NCI-H1092 (cell line): ENCODE data around the gene NPB.

Experiments used
- DNase-seq: peaks from one replicate; lab custom pipeline; 2025; lab: John Stamatoyannopoulos, UW

NPB gene

GRCh38 chr17:81902023-81902652, at the start of gene NPB:
Gene NPB, plus strand, starts transcription at chr17:81902238. Its CDS starts 40 bp downstream, at chr17:81902278.
- peak; percentile 33 for DNase-seq

- no peak for DNase-seq
These were observed 46.9 kb upstream of the NPB start for GRCh38 chr17:81854974-81855774.

- DNase-seq: no peak
These were observed 43.7 kb upstream of the NPB start for GRCh38 chr17:81858170-81858966.

DNA sequence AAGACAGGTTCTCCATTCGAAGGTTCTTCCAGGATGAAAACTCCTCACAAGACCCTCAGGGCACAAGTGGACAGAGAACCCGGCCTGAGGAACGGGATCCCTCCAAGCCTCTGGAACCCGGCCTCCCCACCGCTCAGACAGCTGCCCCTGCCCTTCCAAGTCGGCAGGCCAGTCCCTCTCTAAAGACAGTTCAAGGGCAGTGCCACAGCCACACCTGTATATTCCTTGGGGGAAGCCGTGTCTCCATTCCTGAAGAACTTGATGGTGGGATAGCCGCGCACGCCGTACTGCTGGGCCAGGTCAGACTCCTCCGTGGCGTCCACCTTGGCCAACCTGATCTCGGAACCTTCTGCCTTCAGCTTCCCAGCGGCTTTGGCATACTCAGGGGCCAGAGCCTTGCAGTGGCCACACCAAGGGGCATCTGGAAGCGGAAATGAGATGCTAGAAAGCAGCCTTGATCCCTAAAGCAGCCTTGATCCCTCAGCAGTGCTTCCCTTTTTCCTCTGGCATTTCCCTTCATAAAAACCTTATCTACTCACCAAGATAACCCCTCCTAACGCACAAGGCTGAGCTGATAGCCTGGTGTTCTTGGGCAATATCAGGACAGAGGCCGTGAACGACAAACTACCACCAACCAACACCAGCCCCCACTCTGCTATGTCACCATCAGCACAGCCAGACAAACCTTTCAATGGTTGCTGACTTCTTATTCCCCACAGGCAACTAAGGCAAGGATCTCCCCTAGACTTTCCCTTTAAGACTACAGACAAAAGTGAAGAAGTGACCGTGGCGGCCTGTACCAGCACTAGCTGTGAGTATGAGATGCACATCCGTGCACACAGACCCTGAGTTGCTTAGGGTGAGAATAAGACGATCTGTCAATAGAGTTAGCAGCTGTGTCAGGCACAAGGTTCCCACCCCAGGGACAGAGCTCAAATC, 42.8 kb upstream of the NPB start:
- no peak for DNase-seq

DNA sequence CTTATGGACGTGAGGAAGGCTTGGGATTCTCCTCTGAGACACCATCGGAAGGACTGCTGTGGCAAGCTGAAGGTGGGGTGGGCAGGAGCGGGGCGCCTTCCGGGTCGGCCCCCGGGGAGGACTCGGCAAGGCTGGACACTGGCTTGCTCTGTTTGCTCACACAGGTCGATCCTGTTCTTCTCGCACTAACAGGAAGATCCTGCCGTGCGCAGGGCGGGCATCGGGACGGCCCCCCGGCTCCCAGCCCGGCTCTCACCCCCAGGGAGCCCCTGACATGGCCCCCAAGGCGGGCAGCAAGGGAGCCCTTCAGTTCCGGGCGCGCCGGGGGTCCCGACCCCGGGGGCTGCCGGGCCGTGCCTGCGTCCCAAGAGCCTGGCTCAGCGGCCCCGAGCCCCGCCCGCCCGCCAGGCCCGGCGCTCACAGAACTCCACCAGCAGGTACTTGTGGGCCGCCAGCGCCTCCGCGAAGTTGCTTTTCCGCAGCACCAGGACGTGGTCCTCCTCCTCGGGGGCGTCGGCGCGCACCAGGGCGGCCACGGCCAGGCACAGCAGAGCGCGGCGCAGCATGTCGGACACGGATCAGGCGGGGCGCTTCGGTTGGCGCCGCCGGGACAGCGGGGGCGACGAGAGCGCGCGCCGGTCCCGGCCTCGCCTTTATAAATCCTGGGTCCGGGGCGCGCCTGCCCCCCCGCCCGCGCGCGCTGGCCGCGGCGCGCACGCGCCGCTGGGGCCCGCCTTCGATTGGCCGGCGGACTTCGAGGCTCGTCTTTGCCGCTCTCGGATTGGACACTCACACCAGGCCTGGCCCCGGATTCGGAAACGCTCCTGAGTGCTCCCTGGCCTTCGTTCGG, 41.9 kb upstream of the NPB start, which contains the start of gene P4HB:
TSS of gene P4HB (minus strand) at position 630 of the 850 bp plus-strand sequence. CDS start at position 566, 64 bp downstream.
- no peak for DNase-seq

GRCh38 chr17:81860756-81861568, 41.1 kb upstream of the NPB start:
- peak; percentile 100 for DNase-seq

- no peak for DNase-seq
These were observed 38.8 kb upstream of the NPB start for GRCh38 chr17:81863123-81863675.

GRCh38 chr17:81863833-81864768, 37.9 kb upstream of the NPB start:
- no peak for DNase-seq

DNA sequence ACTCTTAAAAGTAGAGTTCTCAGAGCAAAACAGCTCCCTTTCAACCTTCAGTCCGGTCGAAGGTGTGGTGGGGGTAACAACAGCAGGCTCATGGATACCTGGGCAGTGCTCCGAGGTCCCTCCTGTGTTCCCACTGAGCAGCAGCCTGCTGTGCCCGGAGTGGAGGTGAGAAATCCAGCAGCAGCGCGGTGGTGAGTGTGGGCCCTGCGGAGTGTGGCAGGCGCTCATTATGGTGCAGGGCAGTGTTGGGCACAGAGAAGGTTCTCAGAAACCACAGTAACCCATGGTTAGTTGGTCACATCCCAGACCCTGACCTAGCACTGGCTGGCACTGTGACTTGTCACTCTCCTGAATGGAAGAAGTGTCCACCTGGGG, 36.7 kb upstream of the NPB start:
- DNase-seq: no peak

GRCh38 chr17:81865733-81866439, 36.2 kb upstream of the NPB start:
- DNase-seq: no peak

GRCh38 chr17:81866440-81867169, 35.4 kb upstream of the NPB start:
- no peak for DNase-seq

DNA sequence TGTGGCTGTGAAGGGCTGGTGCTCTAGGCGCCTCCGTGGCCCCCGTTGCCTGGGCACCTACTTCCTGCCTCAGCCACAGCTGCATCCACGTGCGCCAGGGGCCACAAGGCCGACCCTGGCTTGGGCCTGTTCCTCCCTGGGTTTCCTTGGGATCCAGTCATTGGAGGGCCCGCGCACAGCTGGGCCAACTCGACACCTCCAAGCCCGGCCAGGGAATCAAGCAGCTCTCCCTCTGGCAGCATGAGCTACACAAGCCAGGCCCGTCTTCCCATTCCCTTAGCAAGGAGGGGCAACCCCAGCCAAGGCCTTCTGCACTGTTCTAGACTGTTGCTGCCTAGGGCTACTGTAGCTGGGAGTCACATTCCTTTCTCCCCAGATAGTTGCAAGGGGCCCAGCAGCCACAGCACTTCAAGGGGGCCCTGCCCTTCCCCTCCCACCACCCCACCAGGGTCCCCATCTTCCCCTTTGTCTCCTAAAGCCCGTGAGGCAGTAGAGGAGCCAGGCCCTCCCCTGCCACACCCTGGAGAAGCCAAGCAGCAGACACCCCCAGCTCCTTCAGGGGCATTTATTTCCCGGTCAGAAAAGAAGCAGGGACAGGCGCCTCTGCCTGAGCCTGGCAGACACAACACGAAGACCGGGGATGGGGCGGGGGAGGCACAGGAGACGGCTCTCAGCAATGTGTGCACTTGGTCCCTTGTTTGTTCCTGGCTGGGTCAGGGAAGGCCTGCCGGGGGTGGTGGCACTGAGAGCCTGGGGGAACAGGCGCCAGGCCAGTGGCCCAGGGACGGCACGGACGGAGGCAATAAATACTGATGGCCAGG, 34.7 kb upstream of the NPB start:
- DNase-seq: no peak

GRCh38 chr17:81867991-81868673, 33.9 kb upstream of the NPB start:
- DNase-seq: no peak

- DNase-seq: no peak
These were observed 33.3 kb upstream of the NPB start for GRCh38 chr17:81868674-81869220.
